Activated naive CD4-positive, alpha-beta T cell treated with anti-CD3 and anti-CD28 coated beads for 36 hours (primary cell): Measurements from ENCODE around the gene CUZD1. TPM values are rescaled to one million over a fixed set of nuclear protein-coding genes. Genes with fewer than 3 reads are reported as not detected.

Experiments
- CTCF ChIA-PET: fragments of 350-600 bp; sonication (Branson Sonifier 250); formaldehyde crosslinking; loops from one replicate; lab custom pipeline; 2021; ENCODE audit warnings: antibody characterized with exemption; lab: Charles Lee
- DNase-seq: peaks from one replicate; pipeline ENCODE4 v3.0.0-alpha.2; 2020
- H3K27ac Mint-ChIP-seq: one replicate; pipeline ENCODE4 v1.8.0; 2021; ENCODE audit warnings: mild to moderate bottlenecking, mixed read lengths
- H3K27me3 Mint-ChIP-seq: one replicate; pipeline ENCODE4 v1.8.0; 2021; ENCODE audit warnings: low read depth, mixed read lengths
- H3K36me3 Mint-ChIP-seq: one replicate; pipeline ENCODE4 v1.8.0; 2021; ENCODE audit warnings: low read depth, mixed read lengths
- H3K4me1 Mint-ChIP-seq: one replicate; pipeline ENCODE4 v1.8.0; 2021; ENCODE audit warnings: low read depth, mixed read lengths
- H3K4me3 Mint-ChIP-seq: one replicate; pipeline ENCODE4 v1.8.0; 2021; ENCODE audit warnings: mild to moderate bottlenecking, moderate library complexity, mixed read lengths
- H3K9me3 Mint-ChIP-seq: one replicate; pipeline ENCODE4 v1.8.0; 2021; ENCODE audit warnings: mixed read lengths
- intact Hi-C: fragments of 100-400 bp; cut with micrococcal nuclease; formaldehyde crosslinking; loops from one replicate; pipeline ENCODE4 v1.15.1; 2023
- total RNA-seq, 2 experiments: library from RNA; stranded (reverse); gene quantifications; one replicate each; pipeline ENCODE4 v1.2.3, GENCODE V29; 2021

The CUZD1 gene
- total RNA-seq, 2 experiments from 2014 or later: 0.43 to 0.54 TPM

DNA sequence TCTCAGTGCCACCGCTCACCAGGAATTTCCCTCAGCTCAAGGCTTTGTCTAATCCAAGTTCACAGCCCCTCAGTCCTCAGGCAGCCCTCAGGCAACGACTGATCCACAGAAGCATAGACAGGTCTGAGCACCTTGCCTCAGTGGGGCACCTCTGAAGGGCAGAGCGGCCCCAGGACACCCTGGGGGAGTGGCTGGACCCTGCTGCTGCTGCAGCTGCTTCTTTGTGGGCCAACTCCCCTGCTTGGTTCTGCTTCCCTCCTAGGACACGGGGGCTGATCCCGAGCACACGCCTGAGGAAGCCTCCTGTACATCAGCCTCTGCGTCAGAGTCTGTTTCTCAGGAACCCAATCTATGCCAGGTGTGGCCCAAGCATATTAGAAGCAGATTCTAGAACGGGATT lies 16.2 kb downstream of the CUZD1 start:
- no peaks in the 10 kb centered on the region for H3K4me1 Mint-ChIP-seq
- H3K4me3 Mint-ChIP-seq: no peak overlapping the region
- intact Hi-C loops: no loop called here
- CTCF ChIA-PET: no interaction called here
- no peaks in the 10 kb centered on the region for H3K9me3 Mint-ChIP-seq
- H3K27ac Mint-ChIP-seq: no peak overlapping the region
- H3K36me3 Mint-ChIP-seq: peaks cover 12% of the 10 kb centered on the region
- H3K27me3 Mint-ChIP-seq: peaks cover 11% of the 10 kb centered on the region
- DNase-seq: no peak

DNA sequence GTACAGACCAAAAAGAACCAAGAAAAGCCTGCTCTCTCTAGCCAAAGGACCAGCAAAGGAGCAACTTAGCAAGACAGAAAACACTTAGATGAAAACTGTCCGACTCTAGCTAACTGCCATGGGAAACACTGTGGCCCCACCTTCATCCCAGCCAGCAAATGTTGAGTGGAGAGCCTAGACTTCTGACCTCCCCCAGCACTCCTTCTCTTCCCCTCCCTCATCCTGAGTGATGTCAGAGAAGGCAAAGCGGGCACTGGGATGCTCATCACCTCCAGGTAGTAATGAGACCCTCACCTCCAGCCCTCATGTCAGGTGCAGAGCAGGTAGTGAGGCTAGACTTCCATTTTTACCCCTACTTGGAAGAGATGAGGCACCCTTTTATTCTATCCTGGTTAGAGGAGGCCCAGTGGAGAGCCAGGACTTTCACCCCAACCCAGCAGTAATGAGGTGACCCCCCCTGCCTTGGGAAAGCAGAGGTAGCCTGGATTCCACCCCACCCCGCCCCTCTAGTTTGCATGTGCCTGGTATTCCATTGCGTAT lies 16.9 kb downstream of the CUZD1 start:
- H3K27ac Mint-ChIP-seq: no peak overlapping the region
- DNase-seq: no peak
- H3K4me3 Mint-ChIP-seq: no peak overlapping the region
- CTCF ChIA-PET: no interaction called here
- H3K27me3 Mint-ChIP-seq: peaks cover 11% of the 10 kb centered on the region
- peaks cover 12% of the 10 kb centered on the region for H3K36me3 Mint-ChIP-seq
- H3K9me3 Mint-ChIP-seq: no peaks in the 10 kb centered on the region
- intact Hi-C loops: no loop called here
- no peaks in the 10 kb centered on the region for H3K4me1 Mint-ChIP-seq

GRCh38 chr10:122827302-122827701 lies 18.4 kb downstream of the CUZD1 start:
- no peaks in the 10 kb centered on the region for H3K4me1 Mint-ChIP-seq
- H3K9me3 Mint-ChIP-seq: no peaks in the 10 kb centered on the region
- intact Hi-C loops: no loop called here
- no peak overlapping the region for H3K27ac Mint-ChIP-seq
- DNase-seq: no peak
- H3K36me3 Mint-ChIP-seq: peaks cover 11% of the 10 kb centered on the region
- peaks cover 15% of the 10 kb centered on the region for H3K27me3 Mint-ChIP-seq
- CTCF ChIA-PET: no interaction called here
- H3K4me3 Mint-ChIP-seq: no peak overlapping the region

- H3K9me3 Mint-ChIP-seq: no peaks in the 10 kb centered on the region
- intact Hi-C loops: no loop called here
- no peak overlapping the region for H3K27ac Mint-ChIP-seq
- no peak overlapping the region for H3K4me3 Mint-ChIP-seq
- H3K36me3 Mint-ChIP-seq: no peaks in the 10 kb centered on the region
- DNase-seq: no peak
- H3K4me1 Mint-ChIP-seq: no peaks in the 10 kb centered on the region
- H3K27me3 Mint-ChIP-seq: peaks cover 31% of the 10 kb centered on the region
- CTCF ChIA-PET: no interaction called here
These were observed 22.5 kb downstream of the CUZD1 start for GRCh38 chr10:122822973-122823690.

DNA sequence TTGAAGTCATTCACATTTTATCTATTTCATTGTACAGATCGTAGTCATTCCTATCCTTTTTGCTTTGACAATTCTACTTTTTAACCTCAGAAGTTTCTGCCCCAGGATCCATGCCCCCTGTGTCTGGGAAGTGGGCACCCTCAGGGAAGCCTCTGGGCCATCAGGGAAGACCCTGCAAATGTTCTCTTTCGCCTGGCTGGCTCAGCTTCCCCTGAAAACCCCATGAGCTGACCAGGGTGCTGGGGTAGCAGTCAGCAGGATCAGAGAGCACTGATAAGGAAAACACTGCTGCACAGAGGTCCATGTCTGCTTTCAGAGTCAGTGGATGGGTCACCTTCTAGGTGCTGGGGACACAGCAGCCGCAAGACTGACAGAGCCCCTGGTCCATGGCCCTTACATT lies 23.8 kb downstream of the CUZD1 start:
- H3K36me3 Mint-ChIP-seq: no peaks in the 10 kb centered on the region
- CTCF ChIA-PET: no interaction called here
- DNase-seq: no peak
- H3K27ac Mint-ChIP-seq: no peak overlapping the region
- intact Hi-C loops: no loop called here
- no peak overlapping the region for H3K4me3 Mint-ChIP-seq
- H3K9me3 Mint-ChIP-seq: no peaks in the 10 kb centered on the region
- H3K4me1 Mint-ChIP-seq: no peaks in the 10 kb centered on the region
- peaks cover 38% of the 10 kb centered on the region for H3K27me3 Mint-ChIP-seq

DNA sequence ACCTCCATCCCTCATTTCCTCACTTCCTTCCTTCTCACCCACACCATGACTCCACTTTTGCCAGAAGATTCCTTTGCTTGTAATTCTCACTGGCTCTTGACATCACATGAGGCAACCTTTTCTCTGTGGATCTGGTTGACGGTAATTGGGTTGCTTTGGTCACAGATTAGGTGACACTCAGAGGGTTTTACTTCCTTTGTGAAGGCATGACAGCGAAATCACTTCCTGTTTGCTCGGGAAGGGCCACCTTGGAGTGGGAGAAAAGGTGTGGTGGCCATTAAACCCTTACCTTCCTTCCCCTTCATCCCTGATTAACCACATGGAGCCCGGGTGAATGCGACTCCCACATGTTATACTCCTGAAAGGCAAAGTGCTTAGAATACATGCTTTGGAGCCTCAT lies 30.2 kb downstream of the CUZD1 start:
- Mint-ChIP-seq H3K9me3 (no peaks in the 10 kb centered on the region), H3K27ac (no peak overlapping the region), H3K4me3 (no peak overlapping the region), H3K36me3 (no peaks in the 10 kb centered on the region), H3K27me3 (peaks cover 27% of the 10 kb centered on the region), H3K4me1 (no peaks in the 10 kb centered on the region)
- intact Hi-C loops: no loop called here
- no peak for DNase-seq
- CTCF ChIA-PET: no interaction called here

GRCh38 chr10:122814493-122814892 lies 31.2 kb downstream of the CUZD1 start:
- CTCF ChIA-PET: no interaction called here
- Mint-ChIP-seq H3K4me3 (no peak overlapping the region), H3K9me3 (no peaks in the 10 kb centered on the region), H3K4me1 (no peaks in the 10 kb centered on the region), H3K27ac (no peak overlapping the region), H3K27me3 (peaks cover 22% of the 10 kb centered on the region), H3K36me3 (no peaks in the 10 kb centered on the region)
- intact Hi-C loops: no loop called here
- no peak for DNase-seq

- no peak overlapping the region for H3K27ac Mint-ChIP-seq
- no peaks in the 10 kb centered on the region for H3K36me3 Mint-ChIP-seq
- no peaks in the 10 kb centered on the region for H3K9me3 Mint-ChIP-seq
- CTCF ChIA-PET: no interaction called here
- DNase-seq: no peak
- intact Hi-C loops: no loop called here
- H3K4me3 Mint-ChIP-seq: no peak overlapping the region
- H3K27me3 Mint-ChIP-seq: peaks cover 10% of the 10 kb centered on the region
- no peaks in the 10 kb centered on the region for H3K4me1 Mint-ChIP-seq
These were observed 32.9 kb downstream of the CUZD1 start for GRCh38 chr10:122812751-122813150.

DNA sequence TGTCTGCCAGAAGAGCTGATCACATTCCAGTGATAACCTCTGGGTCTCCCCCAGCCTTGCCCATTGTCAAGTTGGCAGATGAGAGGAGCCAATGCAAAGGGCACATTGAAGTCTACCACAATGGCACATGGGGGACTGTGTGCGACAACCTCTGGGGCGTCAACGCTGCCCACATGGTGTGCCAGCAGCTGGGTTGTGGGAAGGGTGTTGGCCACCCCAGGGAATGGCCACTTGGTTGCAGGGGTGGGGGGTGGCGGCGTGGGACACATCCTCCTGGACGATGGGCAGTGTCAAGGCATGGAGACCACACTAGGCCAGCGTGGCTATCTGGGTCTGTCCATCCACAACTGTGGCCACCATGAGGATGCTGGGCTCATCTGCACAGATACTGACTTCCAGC lies 43.4 kb downstream of the CUZD1 start:
- CTCF ChIA-PET: no interaction called here
- intact Hi-C loops: no loop called here
- H3K4me3 Mint-ChIP-seq: no peak overlapping the region
- H3K4me1 Mint-ChIP-seq: no peaks in the 10 kb centered on the region
- H3K9me3 Mint-ChIP-seq: no peaks in the 10 kb centered on the region
- no peak overlapping the region for H3K27ac Mint-ChIP-seq
- peaks cover 6% of the 10 kb centered on the region for H3K27me3 Mint-ChIP-seq
- H3K36me3 Mint-ChIP-seq: no peaks in the 10 kb centered on the region
- DNase-seq: no peak

- no peaks in the 10 kb centered on the region for H3K9me3 Mint-ChIP-seq
- H3K27ac Mint-ChIP-seq: no peak overlapping the region
- intact Hi-C loops: no loop called here
- H3K27me3 Mint-ChIP-seq: peaks cover 9% of the 10 kb centered on the region
- no peaks in the 10 kb centered on the region for H3K36me3 Mint-ChIP-seq
- no peak overlapping the region for H3K4me3 Mint-ChIP-seq
- DNase-seq: no peak
- H3K4me1 Mint-ChIP-seq: no peaks in the 10 kb centered on the region
- CTCF ChIA-PET: no interaction called here
These were observed 46.9 kb downstream of the CUZD1 start for GRCh38 chr10:122798704-122799231.

GRCh38 chr10:122796796-122797195 lies 48.9 kb downstream of the CUZD1 start:
- CTCF ChIA-PET: no interaction called here
- H3K27ac Mint-ChIP-seq: no peak overlapping the region
- peaks cover 13% of the 10 kb centered on the region for H3K27me3 Mint-ChIP-seq
- intact Hi-C loops: no loop called here
- no peaks in the 10 kb centered on the region for H3K4me1 Mint-ChIP-seq
- no peaks in the 10 kb centered on the region for H3K36me3 Mint-ChIP-seq
- H3K9me3 Mint-ChIP-seq: no peaks in the 10 kb centered on the region
- H3K4me3 Mint-ChIP-seq: no peak overlapping the region
- no peak for DNase-seq

GRCh38 chr10:122795924-122796323 lies 49.7 kb downstream of the CUZD1 start:
- intact Hi-C loops: no loop called here
- H3K27ac Mint-ChIP-seq: no peak overlapping the region
- H3K36me3 Mint-ChIP-seq: no peaks in the 10 kb centered on the region
- no peaks in the 10 kb centered on the region for H3K9me3 Mint-ChIP-seq
- H3K4me1 Mint-ChIP-seq: no peaks in the 10 kb centered on the region
- peaks cover 13% of the 10 kb centered on the region for H3K27me3 Mint-ChIP-seq
- CTCF ChIA-PET: no interaction called here
- DNase-seq: no peak
- H3K4me3 Mint-ChIP-seq: no peak overlapping the region

DNA sequence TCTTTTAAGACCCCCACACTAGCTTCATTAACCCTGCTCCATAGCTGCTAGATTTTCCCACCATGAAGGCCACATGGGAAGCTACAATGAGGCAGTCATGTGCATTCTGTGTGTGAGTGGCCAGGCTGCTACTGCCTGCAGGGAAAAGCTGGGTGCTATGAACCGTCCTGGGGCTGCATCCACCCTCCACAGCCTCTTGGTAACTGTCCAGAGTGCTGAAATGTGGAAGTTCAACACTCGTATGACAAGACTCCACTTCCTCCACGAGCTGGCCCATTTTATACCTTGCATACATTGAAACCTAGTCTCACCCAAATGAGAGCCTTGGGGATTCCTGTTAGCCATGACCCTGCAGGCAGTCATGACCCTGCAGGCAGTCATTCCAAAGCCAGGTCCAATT lies 59.4 kb downstream of the CUZD1 start:
- CTCF ChIA-PET: interaction anchor here (0.6 kb wide), 1 partner anchor 123 kb away, joined by 3 read pairs; no protein-coding TSS in a partner anchor
- Mint-ChIP-seq H3K9me3 (no peaks in the 10 kb centered on the region), H3K4me3 (no peak overlapping the region), H3K27ac (no peak overlapping the region), H3K36me3 (no peaks in the 10 kb centered on the region), H3K27me3 (peaks cover 4% of the 10 kb centered on the region), H3K4me1 (no peaks in the 10 kb centered on the region)
- intact Hi-C loops: no loop called here
- DNase-seq: peak; percentile 7
